Measurements from ENCODE around the gene EFNB1.
A peak's percentile ranks its signal among the peaks of the same experiment; 100 is the strongest.

EFNB1 gene

DNA sequence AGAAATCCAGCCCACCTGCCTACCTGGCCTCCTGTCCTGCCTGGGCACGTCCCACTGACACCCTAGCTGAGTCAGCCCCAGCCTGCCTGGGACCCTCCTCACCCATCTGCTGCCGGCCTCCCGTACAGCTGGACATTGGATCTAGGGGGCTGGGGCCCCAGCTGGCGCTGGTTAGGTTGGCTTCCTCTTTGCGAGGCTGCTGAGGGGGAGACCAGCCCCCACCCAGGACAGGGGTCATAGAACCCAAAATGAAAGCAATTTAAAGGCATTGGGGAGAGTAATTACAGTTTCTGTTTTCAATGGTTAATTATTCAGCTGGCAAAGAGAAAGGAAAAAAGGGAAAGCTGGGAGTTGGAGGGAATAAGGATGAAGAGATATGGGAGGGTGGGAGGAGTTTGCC is 15.8 kb downstream of the EFNB1 start:
- no peak for DNase-seq

GRCh38 chrX:68846536-68846935 is 17.7 kb downstream of the EFNB1 start:
- DNase-seq, result no peak

DNA sequence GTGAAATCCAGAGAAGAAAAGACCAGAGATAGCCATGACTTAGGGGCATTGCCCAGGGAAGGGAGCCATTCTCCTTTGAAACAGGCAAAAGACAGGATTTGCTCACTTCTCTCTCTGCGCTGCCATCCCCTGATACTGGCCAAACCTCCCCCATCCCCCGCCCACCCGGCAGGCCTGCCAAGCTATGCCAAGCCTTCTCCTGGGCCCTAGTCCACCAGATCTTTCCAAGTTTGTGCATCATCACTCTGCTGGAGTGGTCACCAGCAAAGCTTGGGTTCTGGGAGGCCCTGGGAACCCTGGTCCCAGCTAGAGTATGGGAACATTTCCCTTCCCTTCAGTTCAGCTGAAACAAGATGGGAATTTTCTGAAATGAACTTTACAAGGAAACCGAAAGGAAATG is 18.4 kb downstream of the EFNB1 start:
- DNase-seq, result no peak

GRCh38 chrX:68848189-68848940 is 19.5 kb downstream of the EFNB1 start:
- no peak for DNase-seq

DNA sequence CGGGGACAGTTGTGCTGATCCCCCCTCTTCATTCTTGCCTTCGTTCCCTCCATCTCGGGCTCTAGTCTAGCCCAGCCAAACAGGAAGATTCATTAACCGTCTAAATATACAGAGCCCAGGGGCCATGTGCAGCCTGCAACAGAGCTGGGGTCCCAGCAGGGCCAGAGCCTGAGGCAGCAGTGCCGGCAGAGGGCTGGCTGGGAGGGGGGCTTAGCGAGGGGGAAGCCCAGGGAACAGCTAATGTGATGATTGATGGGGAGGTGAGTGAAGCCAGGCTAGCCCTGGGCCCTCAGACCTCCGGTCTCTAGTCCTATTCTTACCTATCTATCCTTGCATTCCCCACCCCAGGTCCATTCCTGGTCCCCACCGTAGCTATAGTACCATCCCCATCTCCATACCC is 22.3 kb downstream of the EFNB1 start:
- DNase-seq, result no peak

DNA sequence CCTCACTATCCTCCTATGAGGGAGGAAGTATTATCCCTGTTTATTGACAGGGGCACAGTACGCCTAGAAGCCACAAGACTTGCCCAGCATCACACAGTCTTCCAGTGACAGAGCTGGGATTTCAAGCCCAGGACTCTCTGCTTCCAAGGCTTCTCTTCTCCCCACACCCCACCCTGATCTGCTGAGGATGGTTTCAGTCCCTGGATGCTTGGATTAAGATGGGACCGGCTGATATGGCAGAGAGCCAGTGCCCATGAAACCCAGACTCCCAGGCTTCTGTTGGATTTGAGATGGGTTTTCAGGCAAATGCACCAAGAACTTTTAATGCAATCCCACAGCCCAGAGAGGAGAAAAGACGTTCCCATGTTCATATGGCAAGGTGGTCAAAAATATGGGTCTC is 23.2 kb downstream of the EFNB1 start:
- DNase-seq, result no peak

- DNase-seq, result no peak
Measured at GRCh38 chrX:68853665-68854251, 24.9 kb downstream of the EFNB1 start.

DNA sequence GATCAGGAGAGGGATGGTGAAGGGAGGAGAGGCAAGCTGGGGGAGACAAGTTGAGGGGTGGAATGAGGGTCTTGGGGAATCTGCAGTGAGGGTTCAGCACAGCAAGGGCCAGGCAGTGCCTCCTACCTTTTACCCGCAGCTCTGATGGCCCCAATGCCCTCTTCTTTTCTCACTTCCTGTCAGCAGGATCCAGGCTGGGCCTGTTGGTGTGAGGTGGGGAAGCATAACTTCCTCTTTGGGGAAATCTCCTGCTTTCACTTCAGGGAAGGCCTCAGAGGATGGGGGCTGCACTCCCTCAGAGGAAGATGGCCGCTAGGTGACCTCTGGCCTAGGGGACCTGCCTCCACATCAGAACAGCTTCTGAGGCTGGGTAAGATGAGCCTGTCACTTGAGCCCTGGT is 36.5 kb downstream of the EFNB1 start:
- DNase-seq, result no peak

DNA sequence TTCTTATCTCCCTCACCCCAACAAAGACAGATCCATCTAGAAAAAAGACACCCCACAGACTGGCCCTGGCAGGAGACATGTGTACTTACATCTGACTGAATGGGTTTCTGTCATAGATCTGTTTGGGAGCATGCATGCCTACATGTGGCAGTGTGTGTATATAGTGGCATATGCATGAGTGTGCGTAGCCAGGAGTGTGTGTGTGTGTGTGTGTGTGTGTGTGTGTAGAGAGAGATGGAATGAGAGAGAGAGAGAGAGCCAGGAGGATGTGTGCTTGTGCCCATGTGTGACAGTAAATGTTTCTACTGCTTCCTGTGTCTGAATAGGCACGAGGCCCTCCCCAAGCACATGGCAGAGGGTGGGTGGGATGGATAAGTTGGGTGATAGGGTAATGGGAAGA is 37.1 kb downstream of the EFNB1 start:
- no peak for DNase-seq

- no peak for DNase-seq
Measured at GRCh38 chrX:68867458-68868112, 38.8 kb downstream of the EFNB1 start.

GRCh38 chrX:68868316-68868715 is 39.5 kb downstream of the EFNB1 start:
- no peak for DNase-seq

DNA sequence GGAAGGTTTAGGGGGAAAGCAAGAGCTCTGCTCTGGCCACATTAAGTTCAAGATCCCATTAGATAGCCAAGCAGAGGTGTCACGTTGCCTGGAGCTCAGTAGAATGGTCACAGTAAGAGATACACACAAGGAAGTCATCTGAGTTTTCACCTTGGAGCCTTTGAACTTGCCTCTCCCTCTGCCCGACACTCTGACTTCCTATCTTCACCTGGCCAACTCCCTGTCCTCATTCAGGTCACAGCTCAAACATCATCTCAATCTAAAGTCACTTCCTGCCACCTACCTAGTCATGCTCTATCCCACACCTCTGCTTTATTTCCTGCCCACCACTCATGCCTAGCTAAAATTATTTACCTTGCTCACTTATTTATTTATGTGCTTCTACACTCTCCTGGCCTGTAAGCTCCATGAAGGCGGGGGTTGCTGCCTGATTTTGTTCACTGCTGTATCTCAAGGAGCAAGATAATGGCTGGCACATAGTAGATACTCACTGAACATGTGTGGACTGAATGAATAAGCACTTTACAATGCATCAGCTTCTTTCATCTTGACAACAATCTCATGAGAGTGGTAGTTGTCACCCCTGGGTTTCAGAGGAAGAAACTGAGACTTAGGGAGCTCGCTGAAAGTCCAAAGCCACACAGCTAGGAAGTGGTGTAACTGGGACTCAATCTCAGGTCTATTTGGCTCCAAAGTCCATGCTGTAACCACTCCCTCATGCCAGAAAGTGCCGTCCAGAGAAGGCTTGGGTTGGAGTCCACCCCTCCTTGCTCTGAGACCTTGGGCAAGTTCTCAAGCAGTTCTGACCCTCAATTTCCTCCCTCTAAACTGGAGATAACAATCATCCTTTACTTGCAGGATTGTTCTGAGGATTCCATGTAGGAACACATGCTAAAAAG is 40.3 kb downstream of the EFNB1 start:
- no peak for DNase-seq

GRCh38 chrX:68870357-68870756 is 41.5 kb downstream of the EFNB1 start:
- DNase-seq, result no peak

DNA sequence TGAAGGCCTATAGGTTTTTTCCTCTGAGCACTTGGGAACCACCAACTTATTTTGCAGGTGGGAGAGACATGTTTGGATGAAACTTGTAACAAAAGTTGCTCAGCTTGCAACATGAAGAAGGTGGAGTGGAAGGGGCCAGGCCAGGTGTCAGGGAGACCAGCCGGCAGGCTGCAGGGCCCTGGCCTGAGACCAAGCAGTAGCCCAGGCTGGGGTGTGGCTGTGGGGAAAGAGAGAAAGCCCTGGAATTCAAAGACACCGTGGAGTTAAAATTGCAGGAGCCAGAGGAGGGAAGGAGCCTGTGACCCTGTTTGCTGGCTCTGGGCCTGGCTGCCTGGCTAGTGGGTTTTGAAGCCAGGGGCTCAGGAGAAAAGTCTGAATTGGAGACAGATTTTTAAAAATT is 43.4 kb downstream of the EFNB1 start:
- no peak for DNase-seq

- DNase-seq, result no peak
Measured at GRCh38 chrX:68874076-68874475, 45.3 kb downstream of the EFNB1 start.

GRCh38 chrX:68876731-68877130 is 47.9 kb downstream of the EFNB1 start:
- DNase-seq, result no peak

DNA sequence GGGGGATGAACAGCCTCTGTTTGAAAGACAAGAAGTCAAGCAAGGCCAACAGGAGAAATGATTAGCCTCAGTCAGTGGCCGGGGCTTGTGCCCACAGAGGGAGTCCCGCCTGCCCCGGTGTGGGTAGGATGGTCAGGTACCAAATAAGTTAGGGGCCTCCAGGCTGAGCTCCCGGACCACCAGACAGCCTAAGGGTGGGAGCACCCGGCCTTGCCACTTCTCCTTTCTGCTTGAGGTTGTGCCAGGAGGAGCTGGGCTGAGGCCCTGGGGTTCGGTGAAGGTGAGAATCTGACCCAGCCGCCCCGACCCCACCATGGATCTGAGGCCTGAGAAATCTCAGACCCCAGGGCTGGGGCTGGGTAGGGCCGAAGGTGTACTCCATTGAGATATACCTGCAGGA is 48.8 kb downstream of the EFNB1 start:
- no peak for DNase-seq

DNA sequence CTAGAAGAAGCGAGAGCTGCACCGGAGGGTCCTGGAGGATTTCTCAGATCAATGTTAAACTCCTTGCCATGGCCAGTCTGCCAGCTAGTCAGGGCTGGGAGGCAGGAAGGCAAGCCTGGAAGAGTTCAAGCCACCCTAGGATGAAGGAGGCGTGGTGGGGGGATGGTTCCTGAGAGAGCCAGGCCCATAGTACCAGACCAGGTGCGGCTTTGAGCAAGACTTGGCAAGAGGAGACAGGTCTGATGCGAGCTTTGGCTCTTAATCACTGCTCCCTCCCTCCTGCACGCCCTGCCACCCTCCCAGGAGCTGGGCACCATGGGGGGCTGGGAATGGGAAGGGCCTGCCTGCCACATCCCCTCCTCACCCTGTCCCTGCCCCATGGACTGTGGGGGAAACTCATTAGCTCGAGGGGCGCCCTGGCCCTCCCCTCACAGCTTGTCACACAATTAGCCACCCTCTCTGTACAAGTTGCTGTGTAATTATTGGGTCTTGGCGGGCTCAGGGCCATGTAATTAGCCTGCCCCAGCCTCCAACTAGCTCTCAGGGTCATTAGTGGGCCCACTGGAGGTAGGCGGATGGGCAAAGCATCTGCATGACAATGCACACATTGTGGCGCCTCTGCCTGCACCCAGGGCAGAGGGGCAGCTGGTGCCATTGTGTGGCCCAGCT is 50.3 kb downstream of the EFNB1 start:
- DNase-seq, result no peak

GRCh38 chrX:68880846-68881552 is 52.2 kb downstream of the EFNB1 start:
- DNase-seq, result no peak

DNA sequence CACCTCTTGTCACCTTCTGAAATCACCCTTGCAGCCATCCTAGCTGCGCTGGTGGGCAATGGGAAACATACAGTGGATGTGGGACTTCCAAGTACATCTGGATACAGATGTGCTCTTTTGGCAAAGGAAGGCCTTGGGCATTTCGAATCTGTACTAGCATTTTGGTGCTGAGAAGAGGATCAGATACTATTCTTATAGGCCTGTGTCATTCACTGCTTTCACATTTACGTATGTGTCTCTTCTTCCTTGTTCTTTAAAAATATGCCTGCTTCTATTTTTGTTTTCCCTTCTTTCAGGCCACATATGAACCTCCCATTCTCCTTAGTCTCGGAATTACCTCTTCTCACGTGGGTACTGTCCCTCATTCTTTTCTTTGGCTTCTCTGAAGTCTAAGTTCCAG is 53.1 kb downstream of the EFNB1 start:
- DNase-seq, result no peak

GRCh38 chrX:68883800-68884199 is 55.0 kb downstream of the EFNB1 start:
- DNase-seq, result no peak

GRCh38 chrX:68889249-68889648 is 60.4 kb downstream of the EFNB1 start:
- DNase-seq, result peak in 1 of 5 experiments; percentile 6

All from T-helper 2 cell (primary cell).